ENCODE measurements around the gene PCSK2.

Gene PCSK2

GRCh38 chr20:17406051-17406590 lies 179.3 kb downstream of the PCSK2 start:
- DNase-seq: no peak

- no peak for DNase-seq
Measured at GRCh38 chr20:17407550-17407949, 180.7 kb downstream of the PCSK2 start.

- no peak for DNase-seq
Measured at GRCh38 chr20:17417225-17417624, 190.4 kb downstream of the PCSK2 start.

GRCh38 chr20:17418737-17419136 lies 191.9 kb downstream of the PCSK2 start:
- no peak for DNase-seq

- peak; percentile 67 to 90 for DNase-seq
Measured at GRCh38 chr20:17419479-17420041, 192.7 kb downstream of the PCSK2 start.

- no peak for DNase-seq
Measured at GRCh38 chr20:17421493-17421892, 194.7 kb downstream of the PCSK2 start.

GRCh38 chr20:17423782-17424181 lies 196.9 kb downstream of the PCSK2 start:
- no peak for DNase-seq

GRCh38 chr20:17427638-17428037 lies 200.8 kb downstream of the PCSK2 start:
- no peak for DNase-seq

- DNase-seq: no peak
Measured at GRCh38 chr20:17430125-17430950, 203.5 kb downstream of the PCSK2 start.

GRCh38 chr20:17431621-17432364 lies 205.0 kb downstream of the PCSK2 start:
- DNase-seq: peak; percentile 16 to 70

- no peak for DNase-seq
Measured at GRCh38 chr20:17436664-17437063, 209.8 kb downstream of the PCSK2 start.

- no peak for DNase-seq
Measured at GRCh38 chr20:17437251-17437650, 210.4 kb downstream of the PCSK2 start.

GRCh38 chr20:17438436-17439039 lies 211.7 kb downstream of the PCSK2 start:
- DNase-seq: no peak

GRCh38 chr20:17439616-17440296 lies 212.9 kb downstream of the PCSK2 start:
- DNase-seq: no peak

GRCh38 chr20:17441745-17442144 lies 214.9 kb downstream of the PCSK2 start:
- no peak for DNase-seq

GRCh38 chr20:17442588-17442987 lies 215.7 kb downstream of the PCSK2 start:
- peak; percentile 13 to 59 for DNase-seq

GRCh38 chr20:17443131-17443858 lies 216.5 kb downstream of the PCSK2 start:
- DNase-seq: peak in 1 of 2 experiments; percentile 33

- no peak for DNase-seq
Measured at GRCh38 chr20:17444091-17444490, 217.3 kb downstream of the PCSK2 start.

- DNase-seq: no peak
Measured at GRCh38 chr20:17445543-17445942, 218.7 kb downstream of the PCSK2 start.

GRCh38 chr20:17446171-17446570 lies 219.3 kb downstream of the PCSK2 start:
- no peak for DNase-seq

GRCh38 chr20:17448071-17448470 lies 221.2 kb downstream of the PCSK2 start:
- DNase-seq: no peak

GRCh38 chr20:17449031-17449430 lies 222.2 kb downstream of the PCSK2 start:
- peak in 1 of 2 experiments; percentile 28 for DNase-seq

Measured in NCI-H524 (cell line).